GM21390 (cell line): ENCODE measurements around the gene GPHA2.

ENCODE experiments used
- ATAC-seq: cut with Tn5 transposase; IDR thresholded peaks from one replicate; pipeline ENCODE4 v1.9.1; 2021; ENCODE audit not compliant: unreplicated experiment

GPHA2 gene

GRCh38 chr11:64930340-64930739 is 5.4 kb downstream of the GPHA2 start:
- no peak for ATAC-seq

GRCh38 chr11:64929625-64930024 is 6.1 kb downstream of the GPHA2 start:
- ATAC-seq, result no peak

GRCh38 chr11:64928957-64929356 is 6.7 kb downstream of the GPHA2 start:
- no peak for ATAC-seq

GRCh38 chr11:64926689-64927088 is 9.0 kb downstream of the GPHA2 start:
- ATAC-seq, result no peak

- no peak for ATAC-seq
These were observed 9.9 kb downstream of the GPHA2 start for GRCh38 chr11:64925536-64926436.

GRCh38 chr11:64924910-64925284 is 10.8 kb downstream of the GPHA2 start:
- ATAC-seq, result peak; percentile 10

GRCh38 chr11:64923944-64924909 is 11.5 kb downstream of the GPHA2 start, which contains the start of gene PPP2R5B:
TSS of gene PPP2R5B (plus strand) at chr11:64924689. CDS start at chr11:64925735, 1,046 bp downstream.
- ATAC-seq, result peak; percentile 73

GRCh38 chr11:64923151-64923661 is 12.5 kb downstream of the GPHA2 start:
- ATAC-seq, result no peak

- ATAC-seq, result no peak
These were observed 14.3 kb downstream of the GPHA2 start for GRCh38 chr11:64921384-64921783.

GRCh38 chr11:64920124-64920523 is 15.6 kb downstream of the GPHA2 start:
- no peak for ATAC-seq

GRCh38 chr11:64919627-64920026 is 16.1 kb downstream of the GPHA2 start:
- ATAC-seq, result no peak

- no peak for ATAC-seq
These were observed 17.7 kb downstream of the GPHA2 start for GRCh38 chr11:64918017-64918416.

GRCh38 chr11:64917663-64917995 is 18.1 kb downstream of the GPHA2 start:
- no peak for ATAC-seq

GRCh38 chr11:64916775-64917662 is 18.7 kb downstream of the GPHA2 start, which contains the start of gene ATG2A:
TSS of gene ATG2A (minus strand) at chr11:64917209. CDS start at chr11:64917135, 74 bp downstream.
- ATAC-seq, result peak; percentile 95

GRCh38 chr11:64916040-64916774 is 19.5 kb downstream of the GPHA2 start:
- ATAC-seq, result no peak

GRCh38 chr11:64915376-64915887 is 20.3 kb downstream of the GPHA2 start:
- ATAC-seq, result no peak

GRCh38 chr11:64914123-64914522 is 21.6 kb downstream of the GPHA2 start:
- ATAC-seq, result no peak

GRCh38 chr11:64913171-64913727 is 22.4 kb downstream of the GPHA2 start:
- no peak for ATAC-seq

GRCh38 chr11:64911689-64912088 is 24.0 kb downstream of the GPHA2 start:
- no peak for ATAC-seq
